Measurements from ENCODE around the gene METTL3. TPM values are rescaled to one million over a fixed set of nuclear protein-coding genes. Genes with fewer than 3 reads are reported as not detected.

Gene METTL3
- total RNA-seq, 1 experiment from 2014 or later, result 43.3 TPM

GRCh38 chr14:21514341-21514740, 3.2 kb upstream of the METTL3 start:
- no peak for ATAC-seq
- ChIA-PET CTCF (no interaction called here), POLR2A (no interaction called here)

GRCh38 chr14:21509432-21510143, 1.6 kb downstream of the METTL3 start:
- intact Hi-C loops (cut with micrococcal nuclease; ENCODE audit: unreplicated experiment), result no loop called here
- Histone ChIP-seq H3K27ac (ENCODE audit: low read length) (peak overlapping the region; percentile 95), H3K4me1 (ENCODE audit: control insufficient read depth, insufficient read depth, low read length) (peaks cover 9% of the 10 kb centered on the region), H3K36me3 (ENCODE audit: control insufficient read depth, insufficient read depth, low read length) (peaks cover 2% of the 10 kb centered on the region), H3K27me3 (ENCODE audit: control insufficient read depth, insufficient read depth, low read length) (no peaks in the 10 kb centered on the region), H3K9me3 (ENCODE audit: control insufficient read depth, insufficient read depth, low read depth, low read length) (no peaks in the 10 kb centered on the region), H3K4me3 (ENCODE audit: low read depth in 2 of 2, low read length in 2 of 2) (peak overlapping the region; percentile 98)
- ChIA-PET POLR2A (no interaction called here), CTCF (no interaction called here)
- ATAC-seq (no peak), DNase-seq (ENCODE audit: low read depth, low spot score) (no peak)
- in situ Hi-C loops (cut with HindIII; ENCODE audit: low pct_unique_long_range_greater_than_20kb, low sequenced_read_pairs), result no loop called here
- TF ChIP-seq REST (IDR thresholded peaks at IDR 0.05; ENCODE audit: insufficient read depth in 1 of 2, low read depth in 2 of 2, low read length in 1 of 2) (no peak), POLR2AphosphoS5 (IDR thresholded peaks at IDR 0.05; ENCODE audit: low read depth, low read length) (no peak), CTCF (IDR thresholded peaks at IDR 0.05) (no peak), TCF7L2 (IDR thresholded peaks at IDR 0.05; ENCODE audit: low read depth, low read length) (no peak), SIN3A (IDR thresholded peaks at IDR 0.05; ENCODE audit: borderline replicate concordance, insufficient read depth, low read depth, low read length) (no peak)
- TSS peak; percentile 80 for BruUV-seq (replicated peaks)

More at GRCh38 chr14:21514341-21514740, 3.2 kb upstream of the METTL3 start:
- Histone ChIP-seq H3K4me3 (ENCODE audit: low read depth in 2 of 2, low read length in 2 of 2) (no peak overlapping the region), H3K36me3 (ENCODE audit: control insufficient read depth, insufficient read depth, low read length) (peaks cover 2% of the 10 kb centered on the region; the same call in 1 of the 2 replicates), H3K27ac (ENCODE audit: low read length) (no peak overlapping the region), H3K4me1 (ENCODE audit: control insufficient read depth, insufficient read depth, low read length) (peaks cover 9% of the 10 kb centered on the region), H3K27me3 (ENCODE audit: control insufficient read depth, insufficient read depth, low read length) (no peaks in the 10 kb centered on the region), H3K9me3 (ENCODE audit: control insufficient read depth, insufficient read depth, low read depth, low read length) (no peaks in the 10 kb centered on the region)
- intact Hi-C loops (cut with micrococcal nuclease; ENCODE audit: unreplicated experiment), result no loop called here
- DNase-seq (ENCODE audit: low read depth, low spot score), result no peak
- no TSS peak for BruUV-seq (replicated peaks)
- in situ Hi-C loops (cut with HindIII; ENCODE audit: low pct_unique_long_range_greater_than_20kb, low sequenced_read_pairs), result no loop called here
- TF ChIP-seq TCF7L2 (IDR thresholded peaks at IDR 0.05; ENCODE audit: low read depth, low read length) (no peak), POLR2AphosphoS5 (IDR thresholded peaks at IDR 0.05; ENCODE audit: low read depth, low read length) (no peak), REST (IDR thresholded peaks at IDR 0.05; ENCODE audit: insufficient read depth in 1 of 2, low read depth in 2 of 2, low read length in 1 of 2) (no peak), SIN3A (IDR thresholded peaks at IDR 0.05; ENCODE audit: borderline replicate concordance, insufficient read depth, low read depth, low read length) (no peak), CTCF (IDR thresholded peaks at IDR 0.05) (no peak)
